Transverse colon (tissue), 4 donors: ENCODE measurements around the gene WNT6. TPM values are rescaled to one million over a fixed set of nuclear protein-coding genes. Genes with fewer than 3 reads are reported as not detected.

Experiments used
- DNase-seq: peaks from one replicate; pipeline ENCODE4 v3.0.0-alpha.2; 2019
- H3K27ac ChIP-seq, 4 donors: fragments of 200-600 bp; sonication (generic); 2 replicates each; pipeline ENCODE4 v1.5.1; 2016 to 2018; ENCODE audit warnings: inconsistent platforms in 4 of 4
- H3K27me3 ChIP-seq: fragments of 200-600 bp; sonication (generic); 2 replicates; pipeline ENCODE4 v1.5.1; 2017; ENCODE audit warnings: inconsistent platforms
- H3K36me3 ChIP-seq, 4 donors: fragments of 200-600 bp; sonication (generic); 2 replicates each; pipeline ENCODE4 v1.5.1; 2017 to 2019; ENCODE audit warnings: inconsistent platforms in 4 of 4
- H3K4me1 ChIP-seq, 4 donors: fragments of 200-600 bp; sonication (generic); 2 replicates each; pipeline ENCODE4 v1.5.1; 2017 to 2020; ENCODE audit warnings: inconsistent platforms in 4 of 4
- H3K4me3 ChIP-seq, 4 donors: fragments of 200-600 bp; sonication (generic); 1 replicate in 1 of 4; 2 replicates in 3 of 4; pipeline versions ENCODE4 v1.5.1 to v1.6.1; 2017 to 2019; ENCODE audit warnings: inconsistent platforms in 4 of 4
- H3K9me3 ChIP-seq, 2 donors: fragments of 200-600 bp; sonication (generic); 2 replicates each; pipeline ENCODE4 v1.5.1; 2017 to 2019; ENCODE audit warnings: inconsistent platforms in 2 of 2
- CTCF ChIP-seq, 5 experiments: fragments of 200-600 bp in 3 of 5; fragments of 450-650 bp in 2 of 5; sonication (generic) in 3 of 5; IDR thresholded peaks; 1 replicate in 2 of 5; 2 replicates in 3 of 5; pipeline ENCODE4 v1.5.1; 2016 to 2017; ENCODE audit warnings: antibody characterized with exemption in 5 of 5, inconsistent platforms in 3 of 5, mild to moderate bottlenecking in 2 of 5, moderate library complexity in 1 of 5
- EP300 ChIP-seq: sonication (generic); formaldehyde crosslinking; IDR thresholded peaks from one replicate; pipeline ENCODE4 v1.6.1; 2017; ENCODE audit warnings: antibody characterized with exemption, low read depth
- POLR2A ChIP-seq: fragments of 450-650 bp; IDR thresholded peaks from one replicate; pipeline ENCODE4 v1.6.1; 2016; ENCODE audit warnings: antibody characterized with exemption, mild to moderate bottlenecking, moderate library complexity
- POLR2AphosphoS5 ChIP-seq, 3 donors: sonication (generic); formaldehyde crosslinking; IDR thresholded peaks; one replicate each; pipeline ENCODE4 v1.6.1; 2016; ENCODE audit warnings: antibody characterized with exemption in 3 of 3
- WGBS, 2 donors: methylation state at CpG; one replicate each; pipeline ENCODE4 v1.1.5; 2018; ENCODE audit warnings: low coverage in 1 of 2; 5-methylcytosine and 5-hydroxymethylcytosine counted together
- in situ Hi-C, 4 donors: fragments of 200-750 bp; cut with MboI; loops; one replicate each; pipeline versions ENCODE4 v1.15.0 to v1.15.1; 2017; ENCODE audit warnings: low sequenced_read_pairs in 3 of 4, low pct_ligation_motif_present in 1 of 4, low pct_unique_long_range_greater_than_20kb in 1 of 4
- intact Hi-C: fragments of 100-400 bp; cut with DNase I; formaldehyde crosslinking; loops from one replicate; pipeline ENCODE4 v1.15.1; 2023; ENCODE audit warnings: low total_unique reads
- total RNA-seq, 4 donors: library from RNA; depleted of rRNA; stranded (reverse); fragments of >200 nt; gene quantifications; one replicate each; pipeline ENCODE4 v1.1.0, GENCODE V29; 2016

The WNT6 gene
- total RNA-seq, 4 donors from 2014 or later: 0.82 to 164 (median 1.7) TPM; not detected in 1

GRCh38 chr2:218856896-218857243 lies 2.7 kb upstream of the WNT6 start:
- no peak overlapping the region for H3K4me3 ChIP-seq
- peaks cover 6 to 23% (median 12%) of the 10 kb centered on the region in 4 donors for H3K4me1 ChIP-seq
- in situ Hi-C loops: no loop called here
- H3K9me3 ChIP-seq: no peaks in the 10 kb centered on the region
- peaks cover 97% of the 10 kb centered on the region for H3K27me3 ChIP-seq
- TF ChIP-seq CTCF (IDR thresholded peaks at IDR 0.05): no peak
- no peak for TF ChIP-seq POLR2A
- TF ChIP-seq POLR2AphosphoS5 (IDR thresholded peaks at IDR 0.05): no peak
- no peak for TF ChIP-seq EP300
- no peaks in the 10 kb centered on the region for H3K36me3 ChIP-seq
- intact Hi-C loops: no loop called here
- no peak overlapping the region for H3K27ac ChIP-seq
- 87% methylated on average over 1 of the region's 1 CpG; no CpG with 5 or more reads in 1 of the 2 donors for WGBS, 2 donors
- no peak for DNase-seq

DNA sequence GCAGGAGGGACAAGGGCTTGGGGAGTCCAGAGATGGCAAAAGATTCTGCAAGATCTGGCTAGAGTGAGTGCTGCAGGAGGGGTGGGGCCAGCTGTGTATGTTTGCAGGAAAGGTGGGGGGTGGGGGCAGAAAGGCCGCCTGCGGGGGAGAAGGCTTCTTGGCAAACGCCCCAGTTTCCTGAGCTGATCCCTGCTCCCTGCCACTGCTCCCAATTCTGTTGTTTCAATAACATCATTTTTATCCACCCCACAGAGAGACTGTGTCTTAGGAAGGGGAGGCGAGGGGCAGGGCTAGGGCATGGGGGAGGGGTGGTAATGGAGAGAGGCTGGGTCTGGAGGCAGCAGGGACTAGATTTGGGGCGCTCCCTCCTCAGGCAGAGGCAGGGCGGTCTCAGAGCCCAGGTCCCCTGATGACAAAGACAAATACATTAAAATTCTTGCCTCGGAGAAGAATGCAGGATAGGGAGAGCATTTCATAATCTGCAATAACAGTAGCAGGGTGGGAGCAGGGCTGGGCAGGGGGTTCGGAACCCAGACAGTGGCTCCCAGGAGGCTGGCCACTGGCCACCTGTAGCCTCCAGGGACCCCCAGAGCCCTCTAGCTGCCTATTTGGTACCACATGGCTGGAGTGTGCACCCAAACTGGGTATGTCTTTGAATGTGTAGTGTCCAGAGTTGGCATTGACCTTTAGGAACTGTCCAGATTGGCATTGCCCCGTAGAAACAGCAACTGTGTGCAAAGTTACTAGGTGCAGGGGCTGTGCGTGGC lies 2.1 kb upstream of the WNT6 start:
- Histone ChIP-seq H3K27ac (no peak overlapping the region), H3K4me3 (no peak overlapping the region), H3K9me3 (no peaks in the 10 kb centered on the region), H3K36me3 (no peaks in the 10 kb centered on the region), H3K4me1 (peaks cover 6 to 22% (median 12%) of the 10 kb centered on the region in 4 donors), H3K27me3 (peaks cover 97% of the 10 kb centered on the region)
- intact Hi-C loops (no loop called here), in situ Hi-C loops (no loop called here)
- DNase-seq: no peak
- TF ChIP-seq POLR2AphosphoS5 (IDR thresholded peaks at IDR 0.05): no peak
- TF ChIP-seq CTCF (IDR thresholded peaks at IDR 0.05): no peak
- no peak for TF ChIP-seq EP300
- WGBS, 2 donors: 23 to 30% methylated on average over 2 to 10 of the region's 10 CpGs

- H3K27ac ChIP-seq: no peak overlapping the region
- peaks cover 97% of the 10 kb centered on the region for H3K27me3 ChIP-seq
- in situ Hi-C loops: no loop called here
- no peak for TF ChIP-seq POLR2A
- TF ChIP-seq POLR2AphosphoS5 (IDR thresholded peaks at IDR 0.05): no peak
- no peak for TF ChIP-seq EP300
- no peak for TF ChIP-seq CTCF (IDR thresholded peaks at IDR 0.05)
- H3K4me3 ChIP-seq: no peak overlapping the region
- intact Hi-C loops: no loop called here
- no peaks in the 10 kb centered on the region for H3K9me3 ChIP-seq
- peaks cover 6 to 20% (median 12%) of the 10 kb centered on the region in 4 donors for H3K4me1 ChIP-seq
- no peaks in the 10 kb centered on the region for H3K36me3 ChIP-seq
- no peak for DNase-seq
- WGBS, 2 donors: 13% methylated on average over 1 of the region's 1 CpG; no CpG with 5 or more reads in 1 of the 2 donors
Measured at GRCh38 chr2:218858138-218858445, 1.5 kb upstream of the WNT6 start.

DNA sequence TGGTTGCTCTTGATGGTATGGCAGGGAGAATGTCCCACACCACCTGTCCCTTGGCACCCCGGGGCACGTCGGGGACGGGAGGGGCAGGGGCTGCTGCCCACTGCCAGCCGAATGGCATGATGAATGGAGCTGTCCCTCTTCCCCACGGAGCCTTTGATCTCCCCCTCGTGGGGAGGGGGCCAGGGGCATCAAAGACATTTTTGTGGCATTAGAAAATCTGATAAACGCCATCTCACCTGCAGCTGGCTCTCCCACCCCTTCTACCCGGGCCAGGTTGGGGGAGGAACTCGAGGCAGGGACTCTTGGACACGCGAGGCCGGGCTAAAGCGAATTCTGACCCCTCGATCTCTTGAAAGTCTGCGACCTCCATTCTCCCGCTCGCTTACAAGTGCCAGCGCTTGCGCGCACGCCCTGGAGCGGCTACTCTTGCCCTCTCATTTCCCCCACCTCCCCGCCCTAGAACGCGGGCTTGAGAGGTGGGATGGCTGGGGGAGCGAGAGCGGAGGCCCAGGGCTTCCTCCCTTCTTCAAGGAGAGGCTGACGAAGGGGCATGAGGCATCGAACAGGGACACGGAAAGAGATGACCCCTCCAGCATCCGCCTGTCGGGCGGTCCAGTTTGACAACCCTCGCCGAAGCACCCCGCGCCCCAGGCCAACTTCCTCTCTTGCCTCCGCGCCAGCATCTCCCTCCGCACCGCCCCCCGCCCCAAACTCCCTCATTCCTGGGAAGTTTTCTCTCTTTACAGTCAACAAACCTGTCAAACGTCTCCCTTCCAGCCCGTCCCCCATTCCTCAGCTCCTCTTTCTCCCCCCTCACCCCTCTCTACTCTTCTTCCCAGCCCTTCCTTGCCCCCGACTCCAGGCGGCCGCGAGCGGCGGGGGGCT lies 692 bp upstream of the WNT6 start:
- Histone ChIP-seq H3K4me3 (peak overlapping the region in 3 of 4 donors; percentile 21 to 48 (median 30)), H3K9me3 (no peaks in the 10 kb centered on the region), H3K27me3 (peaks cover 97% of the 10 kb centered on the region), H3K27ac (no peak overlapping the region), H3K4me1 (peaks cover 6 to 20% (median 12%) of the 10 kb centered on the region in 4 donors), H3K36me3 (no peaks in the 10 kb centered on the region)
- intact Hi-C loops (no loop called here), in situ Hi-C loops (no loop called here)
- WGBS, 2 donors: 13 to 20% methylated on average over 1 to 50 of the region's 51 CpGs
- TF ChIP-seq EP300 (no peak), CTCF (IDR thresholded peaks at IDR 0.05) (no peak), POLR2A (no peak), POLR2AphosphoS5 (IDR thresholded peaks at IDR 0.05) (no peak)
- no peak for DNase-seq
